HL-60/S4 treated with phorbol 12-myristate 13-acetate at 8.2 ng/mL for 4 days and 3 days (cell line): ENCODE data around the gene ZCCHC17.
"Not testable (repeated sequence)": the region's sequence is repeated elsewhere in the genome, so short reads cannot be mapped to it uniquely, and the experiment has no call there.

ENCODE experiments used
- in situ Hi-C: fragments of 300-500 bp; cut with MboI; formaldehyde crosslinking; loops from 2 replicates; pipeline ENCODE4 v1.15.0; 2022; ENCODE audit warnings: low sequenced_read_pairs

The ZCCHC17 gene

DNA sequence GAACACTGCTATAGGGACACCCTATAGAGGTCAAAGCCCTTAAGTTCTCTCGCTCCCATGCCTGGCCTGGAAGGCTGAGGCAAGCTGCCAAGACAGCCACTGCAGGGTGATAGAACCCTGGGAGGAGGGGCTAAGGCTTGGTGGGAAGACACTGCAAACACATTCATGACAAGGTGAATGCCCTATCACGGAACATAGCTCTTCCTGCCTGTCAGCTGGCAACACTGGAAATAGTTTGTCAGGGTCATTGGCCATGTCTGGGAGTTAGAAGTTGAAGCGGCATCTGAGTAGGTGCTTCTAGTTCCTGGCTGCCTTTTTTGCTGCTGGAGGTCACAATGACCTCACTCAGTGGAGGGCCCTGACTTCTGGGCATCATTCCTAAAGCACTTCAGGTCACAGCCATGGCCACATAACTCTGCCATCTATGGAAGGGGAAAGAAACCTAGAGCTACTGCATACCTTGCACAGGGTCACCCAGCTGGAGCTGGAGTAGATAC is 71.8 kb downstream of the ZCCHC17 start:
- in situ Hi-C loops = no loop called here

DNA sequence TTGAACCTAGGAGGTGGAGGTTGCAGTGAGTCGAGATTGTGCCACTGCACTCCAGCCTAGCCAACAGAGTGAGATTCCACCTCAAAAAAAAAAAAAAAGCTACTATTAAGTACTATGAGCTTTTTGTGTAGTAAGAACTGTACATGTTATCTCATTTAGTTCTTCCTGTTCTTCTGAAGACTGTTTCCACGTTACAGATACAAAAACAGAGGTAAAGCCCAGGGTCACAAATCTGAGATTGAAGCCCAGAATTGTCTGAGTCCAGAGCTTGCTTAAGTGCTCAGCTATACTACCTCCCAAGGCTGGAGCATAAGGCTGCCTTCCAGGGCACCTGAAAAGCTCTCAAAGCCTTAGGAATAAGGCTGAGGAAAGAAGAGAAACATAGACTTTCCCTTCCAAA is 73.2 kb downstream of the ZCCHC17 start:
- in situ Hi-C loops = no loop called here

DNA sequence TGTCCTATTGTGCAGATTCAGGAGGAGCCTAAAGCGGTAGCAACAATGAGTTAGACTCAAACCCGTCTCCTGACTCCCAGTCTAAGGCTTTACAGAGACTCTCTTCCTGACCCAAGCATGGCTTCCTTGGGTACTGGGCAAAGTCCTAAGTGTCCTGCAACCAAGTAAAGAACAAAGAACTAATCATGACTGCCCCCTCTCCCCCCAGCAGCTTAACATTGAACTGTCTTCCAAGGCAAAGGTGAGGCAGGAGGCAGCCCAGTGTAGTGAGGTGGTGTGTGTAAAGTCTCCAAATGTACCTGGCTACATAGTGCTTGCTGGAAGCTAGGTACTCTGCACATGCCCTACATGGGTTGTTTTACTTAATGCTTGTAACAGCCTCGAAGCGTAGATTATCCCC is 73.7 kb downstream of the ZCCHC17 start:
- in situ Hi-C loops = no loop called here

DNA sequence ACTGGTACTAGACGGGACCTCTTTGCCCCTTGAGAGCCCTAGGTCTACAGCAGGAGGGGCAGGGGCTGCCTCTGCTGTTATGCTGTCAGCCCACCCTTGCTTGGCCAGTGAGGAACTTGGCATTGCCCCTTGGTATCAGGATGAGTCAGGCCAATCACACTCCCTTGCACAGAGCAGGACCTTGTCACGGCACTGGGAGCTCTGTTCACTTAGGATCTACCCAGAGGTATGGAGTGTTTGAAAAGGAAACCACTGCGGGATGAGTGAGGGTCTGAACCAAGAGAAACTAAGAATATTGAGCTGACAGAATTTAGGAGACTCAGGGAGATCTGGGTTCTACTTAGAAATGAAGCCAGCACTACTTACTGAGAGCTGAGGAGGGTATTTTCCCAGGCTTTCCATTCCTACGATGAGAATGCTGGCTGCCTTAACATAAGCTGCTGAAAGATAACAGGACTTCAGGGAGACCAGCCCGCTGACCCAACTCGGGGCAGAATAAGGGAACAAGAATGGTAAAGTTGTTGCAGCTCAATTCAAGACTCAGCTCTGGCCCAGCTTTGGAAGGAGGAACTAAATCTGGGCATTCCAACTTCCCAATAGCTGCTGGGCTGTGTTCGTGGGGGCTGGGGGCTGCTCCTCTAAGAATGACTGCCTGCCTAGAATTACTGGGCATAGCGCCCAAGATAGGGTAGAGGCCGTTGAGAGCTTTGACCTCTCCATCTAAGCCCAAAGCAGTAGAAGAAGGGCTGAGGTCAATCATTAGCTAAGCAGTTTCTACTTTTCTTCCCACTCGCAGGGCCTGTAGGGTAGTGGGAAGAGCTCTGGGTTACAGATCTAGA is 74.5 kb downstream of the ZCCHC17 start:
- in situ Hi-C loops = no loop called here

DNA sequence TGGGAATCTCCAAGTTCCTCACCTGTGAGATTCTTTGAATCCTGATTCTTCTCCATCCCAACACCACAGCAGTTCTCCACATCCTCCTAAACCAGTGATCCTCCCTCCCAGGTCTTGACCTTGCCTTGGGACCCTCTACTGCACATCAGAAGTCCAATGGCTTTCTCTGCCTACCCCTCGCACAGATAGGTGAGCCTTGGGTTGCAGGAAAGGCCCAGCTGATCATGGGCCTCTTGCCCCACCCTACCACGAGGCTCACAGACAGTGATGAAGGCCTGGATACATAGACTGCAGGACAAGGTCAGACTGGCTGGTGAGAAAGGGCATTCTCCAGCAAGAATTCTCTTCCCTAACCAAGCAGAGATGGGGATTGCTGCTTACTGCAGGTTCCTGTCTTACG is 75.2 kb downstream of the ZCCHC17 start:
- in situ Hi-C loops = no loop called here

DNA sequence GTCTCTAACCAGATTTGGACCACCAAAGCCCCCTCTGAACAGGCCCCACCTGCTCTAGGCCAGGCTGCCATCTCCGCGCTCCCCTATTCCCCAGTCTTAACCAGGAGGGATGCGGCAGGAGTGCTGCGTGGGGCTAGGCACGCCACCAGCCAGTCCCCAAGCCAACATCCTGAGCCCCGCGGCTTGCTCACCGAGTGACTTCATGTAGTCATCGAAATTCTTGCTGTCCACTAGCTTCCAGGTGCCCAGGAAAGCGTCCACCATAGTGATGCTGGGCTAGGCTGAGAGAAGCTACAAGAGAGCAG is 75.9 kb downstream of the ZCCHC17 start:
- in situ Hi-C loops = no loop called here

DNA sequence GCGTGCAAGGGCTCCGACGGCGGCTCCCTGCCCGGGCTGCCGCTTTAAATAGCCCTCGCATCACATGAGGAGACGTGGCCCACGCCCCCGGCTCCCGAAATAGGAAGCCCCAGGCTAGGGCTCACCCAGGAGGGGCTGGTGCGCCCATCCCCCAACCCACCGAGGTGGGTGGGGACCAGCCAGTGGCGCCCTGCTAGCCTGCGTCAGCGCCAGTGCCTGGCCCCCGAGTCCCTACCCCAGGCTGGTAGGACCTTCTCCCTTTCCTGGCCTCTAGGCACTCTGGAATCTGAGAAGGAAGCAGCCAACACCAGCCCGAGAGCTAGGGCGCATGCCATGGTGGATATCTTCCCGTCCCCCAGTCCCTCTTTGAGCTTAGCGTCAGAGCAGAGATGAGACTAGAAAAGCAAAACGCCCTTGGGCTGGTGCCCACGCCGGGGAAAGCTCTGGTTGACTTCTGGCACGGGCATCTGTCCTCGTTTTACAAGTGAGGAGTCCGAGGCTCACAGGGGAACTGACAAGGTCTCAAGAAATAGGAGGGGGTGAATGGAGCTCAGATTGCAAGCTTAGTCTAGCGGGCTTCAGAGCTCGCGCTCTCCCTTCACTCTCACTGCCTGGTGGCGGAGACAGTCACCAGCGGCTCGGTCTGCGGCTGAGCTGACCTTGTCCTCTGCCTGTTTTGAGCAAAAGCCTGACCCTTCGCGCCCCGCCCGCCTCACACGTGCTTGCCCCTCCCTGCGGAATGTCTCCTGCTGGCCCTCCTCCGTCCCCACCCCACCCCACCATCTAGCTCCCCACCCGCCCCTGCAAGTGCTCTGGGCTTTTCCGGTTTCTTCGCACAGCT is 76.4 kb downstream of the ZCCHC17 start, which contains the start of gene FABP3:
Gene FABP3 (minus strand): TSS at position 21 of the 841 bp plus-strand sequence. CDS start 62 bp downstream, outside the sequence.
- in situ Hi-C loops = no loop called here

DNA sequence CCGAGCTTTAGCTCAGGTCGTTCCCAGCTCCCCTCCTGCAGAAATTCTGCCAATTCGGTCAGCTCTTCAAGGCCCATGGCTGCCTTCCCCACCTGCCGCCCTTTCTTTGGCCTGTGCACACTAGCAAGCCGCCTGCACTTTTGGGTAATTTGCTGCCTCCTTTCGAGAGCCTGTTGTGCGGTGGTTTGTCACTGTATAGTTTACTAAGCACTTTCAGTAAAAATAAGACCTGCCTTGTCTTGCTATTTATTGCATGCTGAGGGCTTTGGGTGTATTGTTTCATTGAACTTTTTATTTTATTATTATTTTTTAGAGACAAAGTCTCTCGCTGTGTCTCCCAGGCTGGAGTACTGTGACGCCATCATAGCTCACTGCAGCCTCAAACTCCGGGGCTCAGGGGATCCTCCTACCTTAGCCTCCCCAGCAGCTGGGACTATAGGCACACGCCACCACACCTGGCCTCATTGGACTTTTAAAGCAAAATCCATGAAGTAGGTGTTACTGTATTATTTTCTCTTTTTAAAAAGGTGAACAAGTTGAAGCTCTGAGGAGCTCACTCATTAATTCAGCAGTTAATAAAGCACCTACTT is 77.2 kb downstream of the ZCCHC17 start:
- in situ Hi-C loops = no loop called here

DNA sequence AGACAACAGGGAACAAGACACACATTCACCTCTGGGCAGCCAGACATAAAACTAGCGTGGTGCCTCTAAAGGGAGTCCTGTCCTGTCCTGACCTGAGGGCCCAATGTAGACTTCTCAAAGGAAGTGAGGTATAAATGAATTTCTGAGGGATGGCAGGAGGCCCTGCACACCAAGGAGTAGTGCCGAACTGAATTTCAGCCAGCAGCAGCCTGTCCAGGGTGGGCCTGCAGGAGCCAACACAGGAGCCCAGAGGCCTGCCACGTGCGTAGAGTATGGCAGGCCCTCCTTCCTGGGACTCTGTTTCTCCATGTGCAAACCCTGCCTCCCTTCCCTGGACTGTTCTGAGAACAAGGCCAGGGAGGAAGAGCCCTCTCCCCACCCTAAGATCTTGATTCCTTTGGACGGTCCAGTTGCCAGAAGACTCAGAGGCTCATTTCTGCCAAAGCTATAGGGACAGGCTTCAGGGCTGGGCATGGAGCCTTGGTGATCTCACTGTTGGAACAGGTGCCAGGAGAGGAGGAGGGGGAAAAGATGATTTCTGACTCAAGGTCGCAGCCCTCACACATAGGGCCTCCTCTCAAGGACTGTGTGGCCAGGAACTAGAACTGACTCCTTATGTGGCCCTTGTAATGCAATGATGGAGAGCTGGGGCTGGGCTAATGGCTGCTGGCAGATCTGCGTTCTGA is 77.8 kb downstream of the ZCCHC17 start:
- in situ Hi-C loops = no loop called here

DNA sequence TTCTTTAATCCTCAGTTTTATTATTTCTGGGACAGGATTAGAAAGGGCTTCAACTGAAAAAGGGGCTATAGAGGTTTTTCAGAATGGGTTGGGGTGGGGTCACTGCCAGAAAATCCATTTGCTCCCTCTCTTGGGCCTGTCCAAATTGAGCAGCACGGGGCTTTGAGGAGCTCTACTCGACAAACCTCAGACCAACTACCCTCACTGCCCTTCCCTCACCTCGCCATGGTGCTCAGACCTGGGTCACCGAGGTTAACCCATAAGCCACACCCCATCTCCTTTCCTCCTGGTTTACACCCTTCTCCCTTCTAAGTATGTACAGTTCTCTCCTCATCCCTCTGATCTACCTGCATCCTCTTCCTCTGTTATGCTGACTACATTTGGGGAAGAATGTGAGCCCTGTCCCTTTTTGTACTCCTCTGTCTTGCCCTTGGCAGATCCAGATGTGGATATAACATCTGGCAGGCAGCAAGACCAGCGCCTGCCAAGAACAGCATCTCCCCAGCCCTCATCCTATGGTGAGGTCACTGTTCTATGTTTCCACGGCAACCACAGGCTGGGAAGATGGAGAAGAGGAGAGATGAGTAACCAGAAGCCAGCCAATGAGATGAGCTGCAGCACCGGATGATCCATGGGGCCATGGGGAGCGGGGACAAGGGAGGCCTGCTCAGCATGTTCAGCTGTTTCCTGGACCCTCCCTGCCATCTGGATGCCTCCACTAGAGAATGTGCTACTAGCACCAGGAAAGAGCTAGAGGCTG is 79.7 kb downstream of the ZCCHC17 start:
- in situ Hi-C loops = no loop called here

DNA sequence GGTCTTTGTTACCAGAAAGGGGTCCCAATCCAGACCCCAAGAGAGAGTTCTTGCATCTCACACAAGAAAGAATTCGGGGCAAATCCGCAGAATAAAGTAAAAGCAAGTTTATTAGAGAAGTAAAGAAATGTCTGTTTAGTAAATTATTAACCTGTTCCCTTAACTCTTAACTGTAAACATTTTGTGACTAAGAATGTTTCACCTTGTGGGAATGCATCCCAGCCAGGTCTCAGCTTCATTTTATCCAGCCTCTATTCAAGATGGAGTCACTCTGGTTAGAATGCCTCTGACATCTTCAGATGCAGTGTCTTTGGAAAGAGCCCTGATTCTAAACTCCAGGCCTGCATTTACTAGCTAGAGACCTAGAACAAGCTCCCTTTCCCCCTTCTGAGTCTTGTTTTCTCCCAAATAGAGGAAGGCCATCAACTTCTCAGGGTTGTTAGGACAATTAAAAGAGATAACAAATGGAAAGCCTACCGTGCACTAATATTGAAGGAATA is 80.6 kb downstream of the ZCCHC17 start:
- in situ Hi-C loops = no loop called here

DNA sequence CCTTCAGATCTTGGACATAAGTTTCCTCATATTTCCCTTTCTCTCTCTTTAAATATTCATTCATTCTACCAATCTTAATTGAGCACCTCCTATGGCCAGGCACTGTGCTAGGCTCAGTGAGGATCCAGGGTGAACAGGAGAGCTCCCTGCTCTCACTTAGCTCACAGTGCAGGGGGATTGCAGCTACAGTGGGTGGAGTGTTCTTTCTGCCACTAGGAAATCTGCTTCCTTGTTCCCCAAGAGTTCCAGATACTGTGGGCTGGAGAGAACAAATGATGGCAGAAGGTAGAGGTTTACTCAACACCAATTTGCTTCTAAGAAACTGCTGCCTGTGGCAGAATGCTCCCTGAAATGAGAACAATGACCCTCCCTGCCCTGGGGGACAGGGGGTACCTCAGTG is 81.2 kb downstream of the ZCCHC17 start:
- in situ Hi-C loops = no loop called here

DNA sequence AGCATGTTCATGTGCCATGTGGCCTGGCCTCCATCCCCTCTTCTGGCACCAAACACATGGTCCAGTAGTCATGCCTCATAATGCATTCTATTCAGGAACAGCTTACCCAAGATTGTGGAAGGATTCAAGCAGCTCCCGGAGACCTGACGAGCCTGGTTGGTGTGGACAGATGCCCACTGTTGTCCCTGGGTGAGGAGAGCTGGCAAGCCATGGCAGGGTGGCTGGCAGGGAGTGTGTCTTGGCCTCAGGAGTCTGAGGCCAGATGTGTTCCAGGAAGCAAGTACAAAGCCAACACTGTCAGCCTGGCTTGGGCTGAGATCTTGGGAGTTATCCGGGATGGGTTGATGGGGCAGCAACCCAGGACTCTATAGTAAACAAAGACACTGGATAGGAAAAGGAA is 83.3 kb downstream of the ZCCHC17 start:
- in situ Hi-C loops = no loop called here

DNA sequence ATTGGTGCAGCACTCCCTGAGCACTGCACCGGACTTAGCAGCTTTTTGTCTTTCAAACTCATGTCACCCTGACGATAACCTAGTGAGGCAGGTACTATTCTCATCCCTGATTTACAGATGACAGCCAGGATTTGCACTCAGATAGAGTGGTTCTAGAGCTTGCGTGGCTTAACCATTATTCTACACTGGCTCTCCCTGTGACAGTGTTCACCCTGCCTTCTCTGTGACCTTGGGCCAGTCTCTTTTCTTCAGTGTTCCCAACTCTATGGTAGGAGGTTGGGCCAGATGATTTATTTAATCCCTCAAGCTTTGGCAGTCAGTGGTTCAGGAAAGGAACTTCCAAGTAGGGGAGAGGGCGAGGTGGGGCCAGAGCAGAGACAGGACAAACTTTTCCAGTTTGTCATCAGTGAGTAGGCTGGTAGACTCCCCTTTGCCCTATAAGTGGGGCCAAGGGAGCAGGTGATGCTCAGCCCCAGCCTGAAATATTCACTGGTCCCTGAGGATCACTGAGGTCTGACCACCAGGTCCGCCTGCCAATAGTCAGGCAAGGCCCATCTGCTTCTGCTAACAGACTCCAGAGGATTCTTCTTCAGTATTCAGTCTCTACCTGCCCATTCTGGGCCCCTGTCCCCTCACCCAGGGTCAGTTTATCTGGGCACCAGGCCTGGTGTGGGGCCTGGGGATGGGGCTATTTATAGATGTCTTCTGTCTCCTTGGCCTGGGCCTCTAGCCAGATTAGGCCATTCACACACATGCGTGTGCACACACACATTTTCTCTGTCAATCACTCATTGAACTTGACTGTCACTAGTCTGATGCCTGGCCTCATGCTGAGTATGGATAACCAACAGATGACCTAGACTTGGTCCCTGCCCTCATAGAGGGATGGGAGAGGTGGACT is 84.8 kb downstream of the ZCCHC17 start:
- in situ Hi-C loops = no loop called here

DNA sequence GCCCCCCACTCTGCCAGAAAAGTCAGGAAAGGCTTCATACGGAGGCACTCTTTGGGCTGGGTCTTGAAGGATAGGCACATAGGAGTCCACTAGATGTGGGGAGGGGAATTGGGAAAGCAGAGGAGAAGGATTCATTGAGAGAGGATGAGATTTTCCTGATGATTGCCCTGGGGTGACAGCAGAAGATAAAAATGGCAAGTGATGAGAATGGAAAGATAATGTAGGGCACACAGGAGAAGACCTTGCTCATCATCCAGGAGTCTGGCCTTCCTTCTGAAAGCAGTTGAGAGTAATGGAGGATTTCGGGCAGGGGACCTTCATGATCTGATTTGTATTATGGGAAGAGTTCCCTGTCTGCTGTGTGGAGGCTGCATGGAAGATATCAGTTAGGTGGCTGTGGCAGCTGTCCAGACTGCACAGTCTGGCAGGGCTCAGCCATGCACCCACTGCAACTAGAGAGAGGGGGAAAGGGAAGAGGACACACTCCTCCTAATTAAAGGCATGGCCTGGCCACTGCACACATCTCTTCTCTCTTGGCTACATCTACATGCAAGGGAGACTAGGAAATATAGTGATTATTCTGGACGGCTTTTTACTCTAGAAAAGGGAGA is 85.7 kb downstream of the ZCCHC17 start:
- in situ Hi-C loops = no loop called here

DNA sequence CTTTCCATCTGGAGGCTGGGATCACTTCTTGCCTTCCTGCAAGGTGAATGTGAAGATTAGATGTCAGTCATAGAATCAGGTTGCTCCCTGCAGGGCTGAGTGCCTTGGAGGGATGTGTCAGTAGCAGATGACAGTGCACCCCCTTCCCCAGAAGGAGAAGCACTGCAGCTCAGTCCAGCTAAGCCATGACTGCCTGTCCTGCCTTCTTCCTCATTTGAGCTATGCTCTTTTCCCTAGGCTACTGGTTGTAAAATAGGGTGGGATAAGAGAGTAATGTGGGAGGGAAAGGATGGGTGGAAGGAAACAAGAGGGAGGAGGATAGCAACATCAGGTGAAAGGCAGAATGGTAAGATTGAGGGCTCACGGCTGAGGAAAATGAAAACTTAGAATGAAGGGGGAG is 87.1 kb downstream of the ZCCHC17 start:
- in situ Hi-C loops = no loop called here

DNA sequence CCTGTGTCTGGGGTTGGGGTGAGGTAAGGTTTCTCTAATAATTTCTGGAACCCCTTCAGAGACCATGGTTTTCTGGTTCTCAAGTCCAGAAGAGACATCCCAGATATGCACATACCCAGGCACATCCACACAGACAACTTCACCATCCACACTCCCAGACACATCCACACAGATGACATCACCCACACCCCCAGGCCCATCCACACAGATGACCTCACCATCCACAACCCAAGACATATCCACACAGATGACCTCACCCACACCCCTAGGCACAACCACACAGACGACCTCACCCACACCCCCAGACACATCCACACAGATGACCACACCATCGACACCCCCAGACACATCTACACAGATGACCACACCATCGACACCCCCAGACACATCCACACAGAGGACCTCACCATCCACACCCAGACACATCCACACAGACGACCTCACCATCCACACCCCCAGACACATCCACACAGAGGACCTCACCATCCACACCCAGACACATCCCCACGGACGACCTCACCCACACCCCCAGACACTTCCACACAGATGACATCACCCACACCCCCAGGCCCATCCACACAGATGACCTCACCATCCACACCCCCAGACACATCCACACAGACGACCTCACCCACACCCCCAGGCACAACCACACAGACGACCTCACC is 89.9 kb downstream of the ZCCHC17 start:
- in situ Hi-C loops = not testable (repeated sequence)

DNA sequence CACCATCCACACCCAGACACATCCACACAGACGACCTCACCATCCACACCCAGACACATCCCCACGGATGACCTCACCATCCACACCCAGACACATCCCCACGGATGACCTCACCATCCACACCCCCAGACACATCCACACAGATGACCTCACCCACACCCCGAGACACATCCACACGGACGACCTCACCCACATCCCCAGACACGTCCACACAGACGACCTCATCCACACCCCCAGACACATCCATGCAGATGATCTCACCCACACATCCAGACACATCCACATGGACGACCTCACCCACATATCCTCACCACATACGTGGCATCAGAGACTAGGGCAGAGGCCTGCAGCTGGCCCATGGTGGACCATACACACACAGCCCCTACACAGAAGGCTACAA is 90.8 kb downstream of the ZCCHC17 start:
- in situ Hi-C loops = no loop called here
